ENCODE results near the gene KCNAB2.

GRCh38 chr1:6019166-6019845 lies 26.4 kb upstream of the KCNAB2 start:
- TF ChIP-seq CTCF (conservative IDR thresholded peaks at IDR 0.05; ENCODE audit: low read depth, low read length): no peak
- no peak for TF ChIP-seq EZH2 (IDR thresholded peaks at IDR 0.05; ENCODE audit: low read length, unreplicated experiment)
